ENCODE results near the gene APOM. TPM values are rescaled to one million over a fixed set of nuclear protein-coding genes. Genes with fewer than 3 reads are reported as not detected.

The APOM gene
- total RNA-seq, 4 donors from 2014 or later, result 0.63 to 2.0 (median 0.90) TPM; not detected in 1

GRCh38 chr6:31664790-31665500, 9.3 kb downstream of the APOM start, which contains the start of gene GPANK1:
TSS of gene GPANK1 (minus strand) at chr6:31664997. CDS start at chr6:31664478, 519 bp downstream.
- Histone ChIP-seq H3K9me3 (no peaks in the 10 kb centered on the region), H3K4me1 (peaks cover 0 to 65% (median 26%) of the 10 kb centered on the region in 4 donors), H3K4me3 (peak within 1 kb of the TSS; percentile 67 to 93 (median 87)), H3K36me3 (peaks cover 8 to 53% (median 17%) of the 10 kb centered on the region in 3 donors), H3K27me3 (no peaks in the 10 kb centered on the region), H3K27ac (peak within 1 kb of the TSS; percentile 60 to 99 (median 96))
- DNase-seq (ENCODE audit: low spot score in 2 of 2), result peak; percentile 83 to 95
- TF ChIP-seq CTCF (IDR thresholded peaks at IDR 0.05) (peak in 1 of 5 experiments; percentile 10), POLR2A (IDR thresholded peaks at IDR 0.05) (peak; percentile 62 to 69), EP300 (IDR thresholded peaks at IDR 0.05) (peak; percentile 58 to 92)
- 1% methylated on average over 39 of the region's 39 CpGs for WGBS, 2 donors

GRCh38 chr6:31665501-31666336, 10.0 kb downstream of the APOM start, which contains the start of gene CSNK2B:
TSS of gene CSNK2B (plus strand) at chr6:31666080. CDS start at chr6:31666832, 752 bp downstream.
- H3K27ac ChIP-seq, result peak within 1 kb of the TSS; percentile 60 to 99 (median 96)
- peak; percentile 97 to 98 for DNase-seq (ENCODE audit: low spot score in 2 of 2)
- H3K27me3 ChIP-seq, result no peaks in the 10 kb centered on the region
- peaks cover 0 to 64% (median 26%) of the 10 kb centered on the region in 4 donors for H3K4me1 ChIP-seq
- peak within 1 kb of the TSS; percentile 67 to 93 (median 87) for H3K4me3 ChIP-seq
- WGBS, 2 donors, result 0% methylated on average over 63 of the region's 63 CpGs
- TF ChIP-seq CTCF (IDR thresholded peaks at IDR 0.05) (peak in 1 of 5 experiments; percentile 34), POLR2A (IDR thresholded peaks at IDR 0.05) (peak; percentile 73 to 86), EP300 (IDR thresholded peaks at IDR 0.05) (peak; percentile 94 to 95)
- H3K36me3 ChIP-seq, result peaks cover 8 to 61% (median 23%) of the 10 kb centered on the region in 3 donors
- H3K9me3 ChIP-seq, result no peaks in the 10 kb centered on the region

GRCh38 chr6:31666337-31666965, 10.8 kb downstream of the APOM start:
- H3K9me3 ChIP-seq, result no peaks in the 10 kb centered on the region
- H3K4me1 ChIP-seq, result peaks cover 0 to 57% (median 24%) of the 10 kb centered on the region in 4 donors
- peak overlapping the region; percentile 60 to 99 (median 96) for H3K27ac ChIP-seq
- no peak for TF ChIP-seq CTCF (IDR thresholded peaks at IDR 0.05)
- TF ChIP-seq POLR2A (IDR thresholded peaks at IDR 0.05), result no peak
- no peak for TF ChIP-seq EP300 (IDR thresholded peaks at IDR 0.05)
- no peaks in the 10 kb centered on the region for H3K27me3 ChIP-seq
- H3K4me3 ChIP-seq, result peak overlapping the region; percentile 67 to 93 (median 87)
- 2 to 4% methylated on average over 15 of the region's 15 CpGs for WGBS, 2 donors
- peaks cover 8 to 68% (median 31%) of the 10 kb centered on the region in 3 donors for H3K36me3 ChIP-seq
- no peak for DNase-seq (ENCODE audit: low spot score in 2 of 2)

GRCh38 chr6:31669676-31670075, 14.0 kb downstream of the APOM start, which contains the start of gene LY6G5B:
TSS of gene LY6G5B (plus strand) at chr6:31669976. CDS start at chr6:31670951, 975 bp downstream.
- 84 to 86% methylated on average over 8 of the region's 8 CpGs for WGBS, 2 donors
- H3K27ac ChIP-seq, result no peak within 1 kb of the TSS
- no peaks in the 10 kb centered on the region for H3K9me3 ChIP-seq
- H3K4me1 ChIP-seq, result peaks cover 0 to 27% (median 9%) of the 10 kb centered on the region in 4 donors
- peaks cover 8 to 75% (median 46%) of the 10 kb centered on the region in 3 donors for H3K36me3 ChIP-seq
- no peak for DNase-seq (ENCODE audit: low spot score in 2 of 2)
- H3K4me3 ChIP-seq, result no peak within 1 kb of the TSS
- no peaks in the 10 kb centered on the region for H3K27me3 ChIP-seq
- no peak for TF ChIP-seq EP300 (IDR thresholded peaks at IDR 0.05)
- TF ChIP-seq CTCF (IDR thresholded peaks at IDR 0.05), result no peak
- no peak for TF ChIP-seq POLR2A (IDR thresholded peaks at IDR 0.05)
